Lower leg skin (tissue), 3 donors: ENCODE measurements around the gene DTD2.

Source experiments
- CTCF ChIP-seq, 3 donors: fragments of 450-650 bp; IDR thresholded peaks; one replicate each; pipeline ENCODE4 v1.5.1; 2016; ENCODE audit warnings: antibody characterized with exemption in 3 of 3, mild to moderate bottlenecking in 3 of 3, moderate library complexity in 2 of 3
- POLR2A ChIP-seq, 2 donors: fragments of 450-650 bp; IDR thresholded peaks; one replicate each; pipeline ENCODE4 v1.6.1; 2016 to 2017; ENCODE audit warnings: antibody characterized with exemption in 2 of 2, mild to moderate bottlenecking in 1 of 2, moderate library complexity in 1 of 2

- TF ChIP-seq CTCF (IDR thresholded peaks at IDR 0.05) = no peak
- TF ChIP-seq POLR2A (IDR thresholded peaks at IDR 0.05) = no peak
Measured at GRCh38 chr14:31408421-31408820, 48.9 kb downstream of the DTD2 start.
